HL-60 (cell line): ENCODE measurements around the gene RNF169.

Source experiments
- CTCF ChIP-seq: IDR thresholded peaks from one replicate; pipeline ENCODE4 v1.5.1; 2011; ENCODE audit warnings: low read length, control low read depth, inconsistent platforms; ENCODE audit not compliant: insufficient read depth
- GABPA ChIP-seq: IDR thresholded peaks from 2 replicates; pipeline ENCODE4 v1.6.1; 2012; ENCODE audit warnings: low read depth
- POLR2AphosphoS5 ChIP-seq: IDR thresholded peaks from 2 replicates; pipeline ENCODE4 v1.6.1; 2012; ENCODE audit warnings: low read depth
- REST ChIP-seq: IDR thresholded peaks from 2 replicates; pipeline ENCODE4 v1.6.1; 2012; ENCODE audit warnings: low read depth; ENCODE audit not compliant: insufficient replicate concordance
- SPI1 ChIP-seq: IDR thresholded peaks from 2 replicates; pipeline ENCODE4 v1.6.1; 2012; ENCODE audit warnings: low read depth, mild to moderate bottlenecking, borderline replicate concordance

- no peak for TF ChIP-seq CTCF
- TF ChIP-seq REST = no peak
- TF ChIP-seq SPI1 = no peak
- no peak for TF ChIP-seq POLR2AphosphoS5
- no peak for TF ChIP-seq GABPA
Observed at GRCh38 chr11:74860743-74861142, 112.1 kb downstream of the RNF169 start.
